HG03066 (cell line): ENCODE data around the gene ADAMTS16.

Experiments used
- ATAC-seq: cut with Tn5 transposase; IDR thresholded peaks from one replicate; pipeline ENCODE4 v1.9.1; 2021; ENCODE audit warnings: low read depth; ENCODE audit not compliant: unreplicated experiment

Gene ADAMTS16

GRCh38 chr5:5275211-5275610 lies 135.1 kb downstream of the ADAMTS16 start:
- no peak for ATAC-seq

GRCh38 chr5:5276430-5276829 lies 136.3 kb downstream of the ADAMTS16 start:
- no peak for ATAC-seq

GRCh38 chr5:5276951-5277517 lies 136.9 kb downstream of the ADAMTS16 start:
- ATAC-seq = no peak

DNA sequence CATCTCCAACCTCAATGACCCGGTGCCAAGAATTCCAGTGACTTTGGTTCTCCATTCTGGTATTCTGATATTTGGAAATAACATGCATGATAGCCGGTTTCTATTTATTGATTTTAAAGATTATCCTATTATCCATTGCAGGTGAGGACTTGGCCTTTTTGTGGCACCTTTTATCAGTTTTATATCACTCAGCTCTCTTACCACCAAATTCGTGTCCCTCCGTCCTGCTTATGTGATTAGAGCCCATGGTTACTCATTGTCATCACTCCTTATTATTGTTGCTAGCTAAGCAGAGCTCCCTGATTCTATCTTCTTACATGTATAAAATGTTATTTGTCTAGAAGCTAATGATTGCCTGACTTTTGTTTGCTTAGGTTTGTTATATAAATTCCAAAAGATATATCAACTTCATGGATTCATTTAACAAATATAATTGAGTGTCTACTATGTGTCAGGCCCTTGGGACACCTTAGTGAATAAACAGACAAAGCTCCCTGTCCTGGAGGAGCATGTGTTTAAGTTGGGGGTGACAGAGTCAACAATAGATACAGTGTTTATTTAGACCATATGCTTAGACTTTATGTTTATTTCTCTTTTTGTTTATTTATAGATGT lies 138.2 kb downstream of the ADAMTS16 start:
- no peak for ATAC-seq

DNA sequence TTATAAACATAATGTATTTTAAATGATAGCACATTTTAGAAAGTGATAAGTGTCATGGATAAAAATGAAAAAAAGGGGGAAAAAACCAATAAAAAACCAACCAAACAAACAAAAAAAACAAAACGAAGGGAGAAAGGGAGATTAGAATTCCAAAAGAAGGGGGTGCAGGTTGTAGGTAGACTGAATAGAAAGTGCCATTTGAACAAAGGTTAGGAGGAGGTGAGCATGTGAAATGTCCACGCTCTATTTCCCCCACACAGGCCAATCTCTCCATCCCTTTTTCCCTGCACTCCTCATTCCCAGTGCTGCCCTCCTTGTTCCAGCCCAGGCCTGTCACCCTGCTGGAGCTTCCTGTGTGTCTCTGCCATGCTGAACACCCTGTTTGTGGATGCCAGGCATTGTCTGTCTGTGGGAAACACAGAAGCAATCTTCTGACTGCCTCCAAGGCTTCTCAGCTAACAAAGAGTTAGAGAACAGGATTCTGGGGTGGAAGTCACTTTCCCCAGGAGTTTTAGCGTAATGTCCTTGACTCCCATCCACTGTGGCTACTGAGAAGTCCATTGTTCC lies 138.8 kb downstream of the ADAMTS16 start:
- ATAC-seq = no peak

GRCh38 chr5:5285906-5286305 lies 145.8 kb downstream of the ADAMTS16 start:
- ATAC-seq = no peak

- ATAC-seq = no peak
These were observed 147.3 kb downstream of the ADAMTS16 start for GRCh38 chr5:5287419-5287818.

DNA sequence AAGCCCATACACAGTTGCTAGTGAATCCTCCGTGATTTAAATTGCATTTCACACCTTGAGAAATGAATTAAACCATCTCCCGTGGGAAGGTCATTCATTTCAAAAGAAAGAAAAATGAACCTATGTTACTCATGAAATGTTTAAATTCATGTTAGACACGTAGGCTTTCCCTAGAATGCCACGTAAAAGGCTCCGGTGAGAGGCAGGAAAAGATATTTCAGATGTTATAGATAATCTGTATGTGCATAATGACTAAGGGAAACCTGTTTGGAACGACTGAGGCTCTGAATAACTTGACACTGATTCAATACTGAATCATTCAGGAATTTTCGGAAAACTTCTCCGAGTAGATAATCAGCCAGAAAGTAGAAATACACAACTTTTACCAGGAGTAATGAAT lies 148.1 kb downstream of the ADAMTS16 start:
- ATAC-seq = no peak

GRCh38 chr5:5289537-5289936 lies 149.4 kb downstream of the ADAMTS16 start:
- no peak for ATAC-seq

DNA sequence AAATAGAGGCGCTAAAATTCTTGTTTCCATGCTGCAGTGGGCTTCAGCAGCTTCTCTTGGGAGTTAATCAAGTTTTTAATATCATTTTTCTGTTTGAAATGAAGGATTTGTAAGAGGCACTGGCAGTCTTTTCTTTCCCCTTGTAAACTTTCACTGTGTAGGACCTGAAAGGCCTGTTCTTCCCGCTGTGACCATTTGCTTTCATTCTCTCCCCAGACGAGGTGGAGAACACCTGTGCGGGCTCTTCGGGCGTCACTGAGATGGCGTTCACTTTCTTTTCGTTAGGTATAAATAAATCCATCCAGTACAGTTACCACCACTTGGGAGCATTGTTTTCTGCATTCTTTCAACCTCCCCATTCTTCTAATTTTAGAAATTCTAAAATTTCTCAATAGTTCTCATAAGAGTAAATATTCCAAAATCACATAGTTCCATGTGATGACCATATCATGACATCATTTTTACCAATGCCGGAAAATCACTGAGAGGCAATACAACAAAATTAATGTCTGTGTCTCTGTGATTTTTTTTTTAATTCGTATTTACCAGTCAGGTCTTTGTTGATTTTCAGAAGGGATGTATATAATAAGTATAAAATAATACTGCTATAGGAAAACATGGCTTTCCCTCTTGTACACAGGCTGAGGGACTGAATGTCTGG lies 150.7 kb downstream of the ADAMTS16 start:
- ATAC-seq = no peak

DNA sequence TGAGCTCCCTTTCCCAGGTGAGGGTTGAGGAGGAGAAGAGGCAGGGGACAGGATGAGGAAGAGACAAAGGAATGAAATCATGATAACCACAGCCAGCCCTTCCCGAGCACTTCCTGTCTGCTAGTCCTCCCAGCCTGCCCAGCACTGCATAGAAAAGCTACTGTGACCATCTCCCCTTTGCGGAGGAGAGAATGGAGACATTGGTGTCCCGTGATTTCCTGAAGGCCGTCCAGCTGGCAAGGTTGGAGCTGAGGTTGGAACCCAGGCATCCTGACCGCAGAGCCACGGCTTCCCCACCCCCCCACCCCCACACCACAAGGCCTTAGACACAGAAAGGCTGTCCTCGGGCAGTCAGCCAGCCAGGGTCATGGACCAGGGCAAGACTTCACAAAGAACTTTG lies 151.2 kb downstream of the ADAMTS16 start:
- ATAC-seq = no peak

DNA sequence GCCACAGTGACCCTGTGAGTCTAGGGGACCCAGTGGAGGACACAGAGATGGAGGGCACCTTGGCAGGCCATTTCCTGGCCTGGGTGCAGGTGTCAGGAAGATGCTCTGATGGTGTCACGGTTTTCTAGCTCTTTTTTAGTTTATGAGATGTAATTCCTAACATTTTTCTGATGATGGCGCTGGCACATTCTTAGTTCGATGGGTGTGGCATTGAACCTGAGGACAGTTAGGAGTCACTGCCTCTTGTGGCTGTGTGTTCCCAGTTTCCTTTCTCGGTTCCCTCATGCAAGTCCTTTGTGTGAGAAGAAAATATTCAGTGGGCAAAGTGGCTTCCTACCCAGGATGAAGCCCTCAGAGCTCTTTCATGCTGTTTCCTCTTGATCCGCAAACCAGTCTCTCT lies 152.9 kb downstream of the ADAMTS16 start:
- no peak for ATAC-seq

- ATAC-seq = no peak
These were observed 154.3 kb downstream of the ADAMTS16 start for GRCh38 chr5:5294429-5294828.

- ATAC-seq = no peak
These were observed 155.2 kb downstream of the ADAMTS16 start for GRCh38 chr5:5295351-5295750.

DNA sequence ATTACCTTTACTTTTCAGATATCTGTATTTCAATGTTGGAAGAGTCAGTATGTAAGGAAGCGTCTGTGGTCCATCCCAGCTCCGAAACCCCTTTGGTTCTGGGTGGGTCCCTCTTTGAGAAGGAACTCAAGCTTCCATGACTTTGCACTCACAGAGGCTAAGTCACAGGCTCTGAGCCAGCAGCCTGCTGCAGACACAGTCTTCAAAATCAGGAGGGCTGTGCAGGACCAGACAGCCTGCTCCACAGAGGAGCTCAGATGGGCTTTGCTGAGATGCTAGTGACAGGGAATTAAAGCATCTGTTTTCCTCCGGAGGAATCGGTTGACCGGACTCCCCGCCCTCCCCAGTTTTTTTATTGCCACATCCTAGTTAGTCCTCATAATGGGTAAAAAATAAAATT lies 155.9 kb downstream of the ADAMTS16 start:
- ATAC-seq = no peak

- no peak for ATAC-seq
These were observed 157.4 kb downstream of the ADAMTS16 start for GRCh38 chr5:5297432-5298067.

DNA sequence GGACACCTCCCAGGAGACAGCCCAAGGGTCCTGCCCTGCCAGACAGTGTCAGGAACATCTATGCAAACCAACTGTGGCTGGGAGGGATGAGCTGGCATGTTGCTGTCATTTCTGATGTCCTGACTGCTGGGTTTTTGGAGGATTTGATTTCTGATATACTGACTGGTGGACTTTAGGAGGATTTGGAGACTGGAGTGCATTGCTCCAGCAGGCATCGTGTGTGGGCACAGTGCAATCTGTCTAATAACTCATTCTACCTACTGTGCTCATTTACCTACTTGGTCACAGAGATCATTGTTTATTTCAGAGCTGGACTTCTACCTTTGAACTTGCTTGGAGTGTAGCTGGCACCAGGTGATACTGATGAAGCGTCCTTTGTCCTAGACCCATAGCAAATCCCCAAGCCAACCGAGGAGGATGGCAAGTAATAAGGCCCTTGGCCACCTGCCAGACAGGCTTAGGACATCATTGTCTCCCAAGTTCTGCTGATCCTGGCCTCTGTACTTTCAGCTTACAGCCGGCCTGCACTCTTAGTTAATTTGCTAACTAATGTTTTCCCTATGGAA lies 158.0 kb downstream of the ADAMTS16 start:
- no peak for ATAC-seq

GRCh38 chr5:5298841-5299541 lies 158.9 kb downstream of the ADAMTS16 start:
- ATAC-seq = no peak

DNA sequence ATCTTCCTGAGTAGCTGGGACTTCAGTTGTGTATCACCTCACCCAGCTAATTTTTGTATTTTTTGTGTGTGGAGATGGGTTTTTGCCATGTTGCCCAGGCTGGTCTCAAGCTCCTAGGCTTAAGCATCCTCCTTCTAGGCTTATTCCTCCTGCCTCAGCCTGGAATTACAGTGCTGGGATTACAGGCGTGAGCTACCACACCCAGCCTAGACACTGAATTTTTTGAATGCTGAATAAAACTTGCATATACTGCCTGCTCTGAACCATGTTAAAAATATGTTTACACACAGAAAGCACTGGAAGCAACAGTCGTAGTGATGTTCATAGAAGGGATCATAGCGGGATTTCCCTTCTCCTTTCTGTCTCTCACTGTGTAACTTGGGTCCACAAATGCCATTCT lies 161.0 kb downstream of the ADAMTS16 start:
- ATAC-seq = no peak

GRCh38 chr5:5302201-5302600 lies 162.1 kb downstream of the ADAMTS16 start:
- ATAC-seq = no peak

GRCh38 chr5:5303242-5303641 lies 163.1 kb downstream of the ADAMTS16 start:
- ATAC-seq = no peak
